SK-N-MC (cell line): ENCODE results near the gene PIK3C3.

Source experiments
- DNase-seq: peaks from one replicate; pipeline ENCODE4 v3.0.0-alpha.2; 2011; ENCODE audit warnings: low read depth, low spot score
- H3K27ac ChIP-seq: fragments of 200-600 bp; sonication (generic); 2 replicates; pipeline ENCODE4 v1.5.1; 2016; ENCODE audit warnings: mixed run types
- H3K36me3 ChIP-seq: fragments of 200-600 bp; sonication (generic); 2 replicates; pipeline ENCODE4 v1.6.1; 2017; ENCODE audit warnings: antibody characterized with exemption, low read length, mixed read lengths; ENCODE audit not compliant: insufficient read depth
- H3K4me3 ChIP-seq: fragments of 200-600 bp; sonication (generic); 2 replicates; pipeline ENCODE4 v1.5.1; 2016
- H3K9ac ChIP-seq: fragments of 200-600 bp; sonication (generic); 2 replicates; pipeline ENCODE4 v1.8.0; 2017; ENCODE audit warnings: mixed run types, mixed read lengths; ENCODE audit not compliant: insufficient read length
- H3K9me3 ChIP-seq: fragments of 200-600 bp; sonication (generic); 2 replicates; pipeline ENCODE4 v1.6.1; 2017; ENCODE audit warnings: low read depth, mild to moderate bottlenecking, antibody characterized with exemption, low read length, moderate library complexity, mixed read lengths
- EZH2 ChIP-seq: fragments of 200-600 bp; sonication (generic); IDR thresholded peaks from one replicate; pipeline ENCODE4 v1.6.1; 2017; ENCODE audit warnings: antibody characterized with exemption
- FOXP2 ChIP-seq: optimal IDR thresholded peaks from 2 replicates; pipeline ENCODE3; 2011; ENCODE audit warnings: mild to moderate bottlenecking, moderate library complexity; ENCODE audit not compliant: insufficient read depth; ENCODE audit errors: extremely low read length, control extremely low read depth
- POLR2AphosphoS5 ChIP-seq: IDR thresholded peaks from 2 replicates; pipeline ENCODE4 v1.6.1; 2012; ENCODE audit warnings: mild to moderate bottlenecking, low read depth, low read length, borderline replicate concordance

PIK3C3 gene

GRCh38 chr18:42082415-42083234, 127.6 kb downstream of the PIK3C3 start:
- DNase-seq: no peak
- H3K27ac ChIP-seq: no peak overlapping the region
- H3K36me3 ChIP-seq: peaks cover 10% of the 10 kb centered on the region
- no peaks in the 10 kb centered on the region for H3K9me3 ChIP-seq
- H3K9ac ChIP-seq: no peak overlapping the region
- TF ChIP-seq FOXP2: no peak
- no peak for TF ChIP-seq EZH2
- no peak for TF ChIP-seq POLR2AphosphoS5
- H3K4me3 ChIP-seq: no peak overlapping the region

DNA sequence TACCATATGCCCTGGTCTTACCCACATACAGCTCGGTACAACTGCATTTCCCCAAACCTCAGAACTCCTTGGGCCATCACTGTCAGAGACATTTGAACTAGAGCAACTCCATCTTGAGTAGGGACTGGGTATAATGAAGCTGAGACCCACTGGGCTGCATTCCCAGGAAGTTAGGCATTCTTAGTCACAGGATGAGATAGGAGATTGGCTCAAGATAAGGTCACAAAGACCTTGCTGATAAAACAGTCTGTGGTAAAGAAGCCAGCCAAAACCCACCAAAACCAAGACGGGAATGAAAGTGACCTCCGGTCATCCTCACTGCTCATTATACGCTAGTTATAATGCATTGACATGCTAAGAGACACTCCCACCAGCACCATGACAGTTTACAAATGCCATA, 131.3 kb downstream of the PIK3C3 start:
- Histone ChIP-seq H3K27ac (no peak overlapping the region), H3K4me3 (no peak overlapping the region)

DNA sequence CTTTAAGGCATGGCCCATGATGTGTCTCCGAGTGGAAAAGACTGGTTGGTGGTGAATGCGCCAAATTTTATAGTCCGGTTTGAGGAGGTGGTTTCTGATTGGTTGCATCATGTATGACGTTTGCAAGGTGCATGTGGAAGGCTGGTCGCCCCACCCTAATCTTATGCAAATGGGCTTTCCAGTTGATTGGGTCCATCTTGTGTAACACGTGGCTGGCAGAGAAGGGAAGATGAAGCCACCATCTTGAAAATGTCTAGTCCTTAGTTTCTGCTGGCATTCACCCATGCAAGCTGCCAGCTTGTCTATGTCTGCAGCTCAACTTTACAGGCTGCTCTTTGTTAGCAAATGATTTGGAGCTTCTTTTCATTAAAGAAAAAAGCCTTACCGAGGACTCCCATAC, 132.2 kb downstream of the PIK3C3 start:
- DNase-seq: no peak
- TF ChIP-seq FOXP2 (no peak), POLR2AphosphoS5 (no peak), EZH2 (no peak)
- H3K9ac ChIP-seq: no peak overlapping the region
- no peak overlapping the region for H3K4me3 ChIP-seq
- no peak overlapping the region for H3K27ac ChIP-seq
- H3K36me3 ChIP-seq: peaks cover 7% of the 10 kb centered on the region; the same call in 1 of the 2 replicates
- H3K9me3 ChIP-seq: no peaks in the 10 kb centered on the region

More for the DNA sequence above, 131.3 kb downstream of the PIK3C3 start:
- Histone ChIP-seq H3K9ac (no peak overlapping the region), H3K9me3 (no peaks in the 10 kb centered on the region), H3K36me3 (peaks cover 9% of the 10 kb centered on the region; the same call in 1 of the 2 replicates)
- DNase-seq: no peak
- TF ChIP-seq FOXP2 (no peak), EZH2 (no peak), POLR2AphosphoS5 (no peak)

GRCh38 chr18:42087876-42088275, 132.8 kb downstream of the PIK3C3 start:
- Histone ChIP-seq H3K36me3 (peaks cover 2% of the 10 kb centered on the region; the same call in 1 of the 2 replicates), H3K4me3 (no peak overlapping the region), H3K27ac (no peak overlapping the region), H3K9me3 (no peaks in the 10 kb centered on the region), H3K9ac (no peak overlapping the region)
- TF ChIP-seq EZH2: no peak
- TF ChIP-seq FOXP2: no peak
- no peak for TF ChIP-seq POLR2AphosphoS5
- no peak for DNase-seq

- TF ChIP-seq FOXP2: no peak
- TF ChIP-seq EZH2: no peak
- TF ChIP-seq POLR2AphosphoS5: no peak
- Histone ChIP-seq H3K9me3 (no peaks in the 10 kb centered on the region), H3K9ac (no peak overlapping the region), H3K4me3 (no peak overlapping the region), H3K27ac (no peak overlapping the region), H3K36me3 (no peaks in the 10 kb centered on the region)
- no peak for DNase-seq
Measured at GRCh38 chr18:42092848-42093247, 137.8 kb downstream of the PIK3C3 start.

DNA sequence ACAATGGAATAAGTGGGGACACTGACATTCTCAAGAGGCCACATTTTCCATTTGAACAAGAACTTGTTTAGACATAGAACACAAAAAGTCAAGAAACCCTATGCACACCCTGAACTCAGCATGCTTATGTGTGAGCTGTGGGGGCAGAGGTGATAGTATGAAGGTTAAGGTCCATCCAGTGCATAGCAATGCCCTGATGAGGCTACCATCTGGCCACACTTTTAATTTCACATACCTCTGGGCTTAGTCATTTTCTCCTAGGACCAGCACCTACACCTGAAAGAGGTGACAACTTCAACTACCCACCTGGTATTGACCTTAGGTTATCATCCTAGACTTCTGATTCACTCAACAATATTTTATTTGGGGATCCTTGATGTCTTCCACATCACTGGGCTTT, 139.8 kb downstream of the PIK3C3 start:
- no peak for TF ChIP-seq FOXP2
- TF ChIP-seq EZH2: no peak
- no peak for TF ChIP-seq POLR2AphosphoS5
- no peak overlapping the region for H3K4me3 ChIP-seq
- H3K27ac ChIP-seq: no peak overlapping the region
- H3K9me3 ChIP-seq: no peaks in the 10 kb centered on the region
- H3K9ac ChIP-seq: no peak overlapping the region
- DNase-seq: no peak
- no peaks in the 10 kb centered on the region for H3K36me3 ChIP-seq

DNA sequence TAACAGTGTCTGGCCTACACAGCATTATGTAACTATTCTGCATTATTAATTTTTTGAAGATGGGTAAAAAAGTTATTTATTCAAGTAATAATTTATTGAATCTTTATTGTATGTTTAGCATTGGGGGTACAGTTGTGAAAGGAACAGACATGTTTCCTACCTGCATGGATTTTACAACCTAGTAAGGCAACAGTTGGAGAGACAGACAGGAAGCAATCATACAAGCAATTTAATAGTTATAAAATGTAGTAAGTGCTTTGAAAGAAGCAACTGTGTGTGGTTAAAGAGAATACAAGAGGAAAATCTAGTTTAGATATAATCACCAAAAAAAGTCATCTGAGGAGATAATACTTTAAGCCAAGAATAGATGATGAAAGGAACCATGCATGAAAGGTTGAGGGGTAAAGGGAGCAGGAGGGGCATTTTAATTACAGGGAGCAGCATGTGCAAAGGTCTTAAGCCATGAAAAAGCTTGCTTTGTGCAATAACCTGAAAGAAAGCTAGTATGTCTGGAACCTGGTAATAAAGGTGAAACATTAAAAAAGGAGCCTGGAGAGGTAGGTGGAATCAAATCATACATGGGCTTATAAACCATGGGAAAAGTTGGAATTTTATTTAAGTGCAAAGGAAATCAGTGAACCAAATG, 140.8 kb downstream of the PIK3C3 start:
- Histone ChIP-seq H3K4me3 (no peak overlapping the region), H3K36me3 (no peaks in the 10 kb centered on the region), H3K9me3 (no peaks in the 10 kb centered on the region), H3K27ac (no peak overlapping the region), H3K9ac (no peak overlapping the region)
- no peak for TF ChIP-seq EZH2
- TF ChIP-seq POLR2AphosphoS5: no peak
- TF ChIP-seq FOXP2: no peak
- no peak for DNase-seq

- H3K36me3 ChIP-seq: no peaks in the 10 kb centered on the region
- no peak overlapping the region for H3K4me3 ChIP-seq
- H3K9me3 ChIP-seq: no peaks in the 10 kb centered on the region
- no peak for DNase-seq
- H3K27ac ChIP-seq: no peak overlapping the region
- no peak overlapping the region for H3K9ac ChIP-seq
- no peak for TF ChIP-seq FOXP2
- no peak for TF ChIP-seq POLR2AphosphoS5
- no peak for TF ChIP-seq EZH2
Measured at GRCh38 chr18:42100248-42100647, 145.2 kb downstream of the PIK3C3 start.

GRCh38 chr18:42100911-42101310, 145.9 kb downstream of the PIK3C3 start:
- no peak for DNase-seq
- Histone ChIP-seq H3K9ac (no peak overlapping the region), H3K36me3 (no peaks in the 10 kb centered on the region), H3K27ac (no peak overlapping the region), H3K4me3 (no peak overlapping the region), H3K9me3 (no peaks in the 10 kb centered on the region)
- no peak for TF ChIP-seq EZH2
- TF ChIP-seq FOXP2: no peak
- TF ChIP-seq POLR2AphosphoS5: no peak
